ENCODE data around the gene PARP16.

Gene PARP16

DNA sequence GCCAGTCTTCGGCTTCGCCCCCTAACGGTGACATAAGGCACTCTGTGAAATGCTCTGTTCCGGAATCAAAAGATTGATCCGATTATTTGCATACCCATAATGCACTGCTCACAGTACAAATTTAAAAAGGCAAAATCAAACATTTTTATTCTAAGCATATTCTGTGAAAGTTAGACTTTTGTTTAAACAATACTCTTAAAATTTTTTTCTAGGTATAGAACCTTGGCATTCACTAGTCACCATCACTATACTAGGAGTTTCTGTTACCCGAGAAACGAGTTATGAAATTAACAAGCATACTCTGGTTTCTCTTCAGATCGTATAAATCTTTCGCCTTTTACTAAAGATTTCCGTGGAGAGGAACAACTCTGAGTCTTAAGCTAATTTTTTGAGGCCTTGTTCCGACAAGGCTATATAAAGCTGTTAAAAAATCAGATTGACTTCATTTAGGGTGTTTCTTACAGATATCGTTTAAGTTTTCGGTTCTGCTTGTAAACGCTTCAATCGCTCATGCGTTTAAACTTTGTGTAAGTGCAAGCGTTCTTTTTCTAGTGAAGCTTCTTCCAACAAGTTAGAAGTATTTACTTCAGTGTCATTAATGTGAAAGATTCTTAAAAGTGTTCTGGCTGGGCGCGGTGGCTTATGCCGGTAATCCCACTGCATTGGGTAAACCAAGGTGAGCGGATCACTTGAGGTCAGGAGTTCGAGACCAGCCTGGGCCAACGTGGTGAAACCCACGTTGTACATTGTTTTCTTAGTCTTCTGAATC lies 17.9 kb upstream of the PARP16 start, which contains the start of gene RNU5B-1:
Gene RNU5B-1, plus strand, starts transcription at position 297 of the 769 bp plus-strand sequence.
- TF ChIP-seq FOXP2 (optimal IDR thresholded peaks at IDR 0.05; ENCODE audit: borderline replicate concordance, extremely low read depth, extremely low read length, insufficient read depth), result no peak
- peak; percentile 100 for TF ChIP-seq POLR2AphosphoS5 (IDR thresholded peaks at IDR 0.05; ENCODE audit: low read depth, low read length)
- peak; percentile 99 for TF ChIP-seq SIN3A (IDR thresholded peaks at IDR 0.05; ENCODE audit: borderline replicate concordance, insufficient read depth, low read length)
- TF ChIP-seq TAF1 (IDR thresholded peaks at IDR 0.05; ENCODE audit: borderline replicate concordance, insufficient read depth, low read length), result peak; percentile 66; the same call in 1 of the 2 replicates
- TF ChIP-seq, protein P1, sequence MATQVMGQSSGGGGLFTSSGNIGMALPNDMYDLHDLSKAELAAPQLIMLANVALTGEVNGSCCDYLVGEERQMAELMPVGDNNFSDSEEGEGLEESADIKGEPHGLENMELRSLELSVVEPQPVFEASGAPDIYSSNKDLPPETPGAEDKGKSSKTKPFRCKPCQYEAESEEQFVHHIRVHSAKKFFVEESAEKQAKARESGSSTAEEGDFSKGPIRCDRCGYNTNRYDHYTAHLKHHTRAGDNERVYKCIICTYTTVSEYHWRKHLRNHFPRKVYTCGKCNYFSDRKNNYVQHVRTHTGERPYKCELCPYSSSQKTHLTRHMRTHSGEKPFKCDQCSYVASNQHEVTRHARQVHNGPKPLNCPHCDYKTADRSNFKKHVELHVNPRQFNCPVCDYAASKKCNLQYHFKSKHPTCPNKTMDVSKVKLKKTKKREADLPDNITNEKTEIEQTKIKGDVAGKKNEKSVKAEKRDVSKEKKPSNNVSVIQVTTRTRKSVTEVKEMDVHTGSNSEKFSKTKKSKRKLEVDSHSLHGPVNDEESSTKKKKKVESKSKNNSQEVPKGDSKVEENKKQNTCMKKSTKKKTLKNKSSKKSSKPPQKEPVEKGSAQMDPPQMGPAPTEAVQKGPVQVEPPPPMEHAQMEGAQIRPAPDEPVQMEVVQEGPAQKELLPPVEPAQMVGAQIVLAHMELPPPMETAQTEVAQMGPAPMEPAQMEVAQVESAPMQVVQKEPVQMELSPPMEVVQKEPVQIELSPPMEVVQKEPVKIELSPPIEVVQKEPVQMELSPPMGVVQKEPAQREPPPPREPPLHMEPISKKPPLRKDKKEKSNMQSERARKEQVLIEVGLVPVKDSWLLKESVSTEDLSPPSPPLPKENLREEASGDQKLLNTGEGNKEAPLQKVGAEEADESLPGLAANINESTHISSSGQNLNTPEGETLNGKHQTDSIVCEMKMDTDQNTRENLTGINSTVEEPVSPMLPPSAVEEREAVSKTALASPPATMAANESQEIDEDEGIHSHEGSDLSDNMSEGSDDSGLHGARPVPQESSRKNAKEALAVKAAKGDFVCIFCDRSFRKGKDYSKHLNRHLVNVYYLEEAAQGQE (IDR thresholded peaks at IDR 0.05; ENCODE audit: insufficient read depth in 1 of 2, low read depth in 2 of 2, low read length in 2 of 2), result 0 out of 4 replicates have a peak, but pooled peaks of 1 of the 2 experiments have one; percentile 19

GRCh38 chr15:65303687-65304380 lies 17.2 kb upstream of the PARP16 start:
- no peak for TF ChIP-seq FOXP2 (optimal IDR thresholded peaks at IDR 0.05; ENCODE audit: borderline replicate concordance, extremely low read depth, extremely low read length, insufficient read depth)
- no peak for TF ChIP-seq TAF1 (IDR thresholded peaks at IDR 0.05; ENCODE audit: borderline replicate concordance, insufficient read depth, low read length)
- peak; percentile 57; the same call in 1 of the 2 replicates for TF ChIP-seq POLR2AphosphoS5 (IDR thresholded peaks at IDR 0.05; ENCODE audit: low read depth, low read length)
- TF ChIP-seq, protein P1 (IDR thresholded peaks at IDR 0.05; ENCODE audit: insufficient read depth in 1 of 2, low read depth in 2 of 2, low read length in 2 of 2), result 0 out of 4 replicates have a peak, but pooled peaks of 1 of the 2 experiments have one; percentile 18
- TF ChIP-seq SIN3A (IDR thresholded peaks at IDR 0.05; ENCODE audit: borderline replicate concordance, insufficient read depth, low read length), result no peak

- TF ChIP-seq SIN3A (IDR thresholded peaks at IDR 0.05; ENCODE audit: borderline replicate concordance, insufficient read depth, low read length), result no peak
Observed at GRCh38 chr15:65302061-65302460, 15.4 kb upstream of the PARP16 start.

- TF ChIP-seq FOXP2 (optimal IDR thresholded peaks at IDR 0.05; ENCODE audit: borderline replicate concordance, extremely low read depth, extremely low read length, insufficient read depth), result no peak
- TF ChIP-seq, protein P1 (IDR thresholded peaks at IDR 0.05; ENCODE audit: insufficient read depth in 1 of 2, low read depth in 2 of 2, low read length in 2 of 2), result no peak
- no peak for TF ChIP-seq POLR2AphosphoS5 (IDR thresholded peaks at IDR 0.05; ENCODE audit: low read depth, low read length)
- no peak for TF ChIP-seq SIN3A (IDR thresholded peaks at IDR 0.05; ENCODE audit: borderline replicate concordance, insufficient read depth, low read length)
- TF ChIP-seq TAF1 (IDR thresholded peaks at IDR 0.05; ENCODE audit: borderline replicate concordance, insufficient read depth, low read length), result no peak
Observed at GRCh38 chr15:65300924-65301441, 14.3 kb upstream of the PARP16 start.

DNA sequence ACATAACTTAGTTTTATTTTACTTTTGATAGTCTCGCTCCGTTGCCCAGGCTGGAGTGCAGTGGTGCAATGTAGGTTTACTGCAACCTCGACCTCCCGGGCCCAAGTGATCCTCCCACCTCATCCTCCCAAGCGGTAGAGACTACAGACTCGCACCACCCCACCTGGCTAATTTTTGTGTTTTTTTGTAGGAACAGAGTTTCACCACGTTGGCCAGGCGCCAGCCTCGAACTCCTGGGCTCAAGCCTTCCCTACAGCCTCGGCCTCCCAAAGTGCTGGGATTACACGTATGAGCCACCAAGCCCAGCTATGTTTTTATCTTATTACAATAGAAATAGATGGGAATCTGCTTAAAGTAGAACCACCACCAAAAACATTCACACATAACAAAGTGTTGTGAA lies 12.0 kb upstream of the PARP16 start:
- TF ChIP-seq SIN3A (IDR thresholded peaks at IDR 0.05; ENCODE audit: borderline replicate concordance, insufficient read depth, low read length) (no peak), TAF1 (IDR thresholded peaks at IDR 0.05; ENCODE audit: borderline replicate concordance, insufficient read depth, low read length) (no peak), FOXP2 (optimal IDR thresholded peaks at IDR 0.05; ENCODE audit: borderline replicate concordance, extremely low read depth, extremely low read length, insufficient read depth) (no peak), POLR2AphosphoS5 (IDR thresholded peaks at IDR 0.05; ENCODE audit: low read depth, low read length) (no peak)
- TF ChIP-seq, protein P1 (IDR thresholded peaks at IDR 0.05; ENCODE audit: insufficient read depth in 1 of 2, low read depth in 2 of 2, low read length in 2 of 2), result no peak
